ENCODE measurements around the gene ATL2. TPM values are rescaled to one million over a fixed set of nuclear protein-coding genes. Genes with fewer than 3 reads are reported as not detected.

The ATL2 gene
- total and polyA plus RNA-seq, 2 donors (not counting 1 experiment from before 2014, with no cell fraction given) = 21.1 to 69.0 TPM

- no peak for ATAC-seq (ENCODE audit: low read depth)
- no peak overlapping the region for H3K9ac ChIP-seq (ENCODE audit: low read length)
Observed at GRCh38 chr2:38421274-38422056, 44.4 kb upstream of the ATL2 start.

More at GRCh38 chr2:38421274-38422056, 44.4 kb upstream of the ATL2 start:
- Mint-ChIP-seq H3K4me3 (no peak overlapping the region), H3K4me1 (no peaks in the 10 kb centered on the region), H3K9me3 (ENCODE audit: insufficient read depth) (no peaks in the 10 kb centered on the region), H3K27me3 (peaks cover 27% of the 10 kb centered on the region), H3K27ac (no peak overlapping the region)
- no peaks in the 10 kb centered on the region for H3K4me1 ChIP-seq (ENCODE audit: control insufficient read depth in 2 of 2, insufficient read depth in 2 of 2, low read length in 2 of 2)
- intact Hi-C loops (cut with micrococcal nuclease) = no loop called here
- H3K4me3 ChIP-seq (ENCODE audit: control extremely low read depth in 1 of 5, extremely low read depth in 1 of 5, insufficient read depth in 1 of 5, low read depth in 2 of 5, low read length in 4 of 5) = no peak overlapping the region
- 100% methylated on average over 4 of the region's 11 CpGs for WGBS (ENCODE audit: insufficient coverage)
- H4K20me1 ChIP-seq (ENCODE audit: control insufficient read depth, insufficient read depth, low read length, poor library complexity, severe bottlenecking) = no peaks in the 10 kb centered on the region
- H3K9me3 ChIP-seq (ENCODE audit: control extremely low read depth in 1 of 3, control insufficient read depth in 2 of 3, insufficient read depth in 1 of 3, low read length in 2 of 3) = peaks cover 0 to 1% (median 0%) of the 10 kb centered on the region in 3 donors
- no peaks in the 10 kb centered on the region for H3K79me2 ChIP-seq (ENCODE audit: control insufficient read depth, insufficient read depth, low read length)
- TF ChIP-seq EZH2 (IDR thresholded peaks at IDR 0.05; ENCODE audit: borderline replicate concordance, insufficient read depth, low read depth, low read length, poor library complexity, severe bottlenecking) (no peak), CTCF (IDR thresholded peaks at IDR 0.05) (no peak)
- H3K27ac ChIP-seq (ENCODE audit: low read length in 2 of 2) = no peak overlapping the region
- DNase-seq = no peak
- peaks cover 0 to 5% (median 1%) of the 10 kb centered on the region in 4 experiments for H3K27me3 ChIP-seq (replicated peaks in 1 of 4; ENCODE audit: control extremely low read depth in 1 of 4, control insufficient read depth in 3 of 4, insufficient read depth in 4 of 4, low read length in 3 of 4)
- H2AFZ ChIP-seq (ENCODE audit: insufficient read depth, low read depth, low read length, poor library complexity, severe bottlenecking) = no peak overlapping the region
- no peaks in the 10 kb centered on the region for H3K36me3 ChIP-seq (replicated peaks in 1 of 2; ENCODE audit: control extremely low read depth in 1 of 2, control insufficient read depth in 1 of 2, extremely low read depth in 1 of 2, insufficient read depth in 2 of 2, low read length in 1 of 2)
- no peak overlapping the region for H3K4me2 ChIP-seq (replicated peaks; ENCODE audit: low read depth, low read length, poor library complexity, severe bottlenecking)
- CTCF ChIA-PET = no interaction called here
- POLR2A ChIA-PET = no interaction called here
